ENCODE results near the gene TDRD3.

The TDRD3 gene

DNA sequence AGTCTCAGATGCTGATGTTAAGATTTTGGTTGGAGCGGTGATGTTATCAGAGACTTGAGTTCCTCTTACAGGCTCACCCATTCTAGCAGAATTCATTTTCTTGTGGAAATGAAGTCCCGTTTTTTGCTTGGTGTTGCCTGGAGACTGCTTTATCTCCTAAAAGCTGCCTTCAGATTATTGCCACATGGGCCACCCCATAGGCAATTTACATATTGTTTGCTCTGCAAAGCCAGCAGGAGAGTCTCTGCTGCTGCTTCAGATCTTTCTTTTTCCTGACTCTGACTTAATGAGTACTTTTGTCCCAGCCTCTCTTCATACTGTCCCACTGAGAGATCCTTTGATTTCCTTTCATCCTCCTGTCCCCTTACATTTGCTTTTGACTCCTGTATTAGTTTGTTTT is 114.6 kb downstream of the TDRD3 start:
- Histone ChIP-seq H3K36me3 (no peaks in the 10 kb centered on the region), H3K9me3 (no peaks in the 10 kb centered on the region)

DNA sequence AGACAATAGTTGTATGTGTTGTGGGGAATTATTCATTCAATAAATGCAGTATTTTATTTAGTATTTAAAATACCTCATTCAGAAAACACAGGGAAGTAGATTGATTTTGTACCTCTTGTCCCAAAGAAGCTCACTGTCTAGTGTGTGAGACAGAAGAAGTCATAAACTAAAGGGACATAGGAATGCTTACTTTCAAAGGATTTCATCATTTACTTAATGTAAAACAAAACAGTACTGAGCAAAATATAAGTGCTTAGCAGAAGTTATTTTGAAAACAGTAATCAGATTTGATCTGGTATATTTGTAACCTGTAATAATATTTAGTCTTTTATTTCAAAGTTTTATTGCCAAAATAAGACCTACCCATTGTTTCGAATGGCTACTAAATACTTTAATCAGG is 117.9 kb downstream of the TDRD3 start:
- TF ChIP-seq CTCF (IDR thresholded peaks at IDR 0.05) = no peak
- H3K4me1 ChIP-seq (ENCODE audit: control insufficient read depth in 1 of 2, insufficient read depth in 1 of 2, low read depth in 1 of 2, low read length in 1 of 2) = no peaks in the 10 kb centered on the region
- H3K9me3 ChIP-seq = no peaks in the 10 kb centered on the region
- no peaks in the 10 kb centered on the region for H3K27me3 ChIP-seq
- no peak overlapping the region for H3K4me3 ChIP-seq (ENCODE audit: low read depth in 1 of 2, low read length in 1 of 2)
- no peak overlapping the region for H3K27ac ChIP-seq
- no peaks in the 10 kb centered on the region for H3K36me3 ChIP-seq

More for the DNA sequence above, 114.6 kb downstream of the TDRD3 start:
- no peak overlapping the region for H3K4me3 ChIP-seq (ENCODE audit: low read depth in 1 of 2, low read length in 1 of 2)
- no peaks in the 10 kb centered on the region for H3K27me3 ChIP-seq
- no peak overlapping the region for H3K27ac ChIP-seq
- no peaks in the 10 kb centered on the region for H3K4me1 ChIP-seq (ENCODE audit: control insufficient read depth in 1 of 2, insufficient read depth in 1 of 2, low read depth in 1 of 2, low read length in 1 of 2)
- no peak for TF ChIP-seq CTCF (IDR thresholded peaks at IDR 0.05)

DNA sequence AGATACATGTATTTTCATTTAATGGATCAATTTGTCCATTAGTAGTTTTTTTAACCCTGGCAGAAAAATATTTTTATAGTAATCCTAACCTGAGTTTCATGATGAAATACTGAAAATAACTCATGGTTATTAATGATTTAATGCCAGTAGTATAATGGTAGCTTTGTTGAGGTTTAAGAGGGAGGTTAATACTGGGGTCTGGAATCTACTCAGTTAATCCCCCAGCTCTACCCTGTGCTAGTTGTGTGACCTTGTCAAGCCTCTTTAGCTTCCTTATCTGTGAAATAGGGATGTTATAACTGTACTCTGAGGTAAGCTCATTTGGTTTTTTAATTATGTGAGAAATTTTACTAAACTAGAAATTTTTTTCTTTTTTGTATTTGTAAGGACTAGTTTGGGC is 122.5 kb downstream of the TDRD3 start:
- Histone ChIP-seq H3K27me3 (no peaks in the 10 kb centered on the region), H3K9me3 (no peaks in the 10 kb centered on the region), H3K4me1 (ENCODE audit: control insufficient read depth in 1 of 2, insufficient read depth in 1 of 2, low read depth in 1 of 2, low read length in 1 of 2) (no peaks in the 10 kb centered on the region), H3K4me3 (ENCODE audit: low read depth in 1 of 2, low read length in 1 of 2) (no peak overlapping the region), H3K36me3 (no peaks in the 10 kb centered on the region), H3K27ac (no peak overlapping the region)
- TF ChIP-seq CTCF (IDR thresholded peaks at IDR 0.05) = no peak

GRCh38 chr13:60520902-60521569 is 124.0 kb downstream of the TDRD3 start:
- TF ChIP-seq CTCF (IDR thresholded peaks at IDR 0.05) = no peak
- Histone ChIP-seq H3K4me1 (ENCODE audit: control insufficient read depth in 1 of 2, insufficient read depth in 1 of 2, low read depth in 1 of 2, low read length in 1 of 2) (no peaks in the 10 kb centered on the region), H3K27me3 (no peaks in the 10 kb centered on the region), H3K36me3 (no peaks in the 10 kb centered on the region), H3K9me3 (no peaks in the 10 kb centered on the region), H3K27ac (no peak overlapping the region), H3K4me3 (ENCODE audit: low read depth in 1 of 2, low read length in 1 of 2) (no peak overlapping the region)

DNA sequence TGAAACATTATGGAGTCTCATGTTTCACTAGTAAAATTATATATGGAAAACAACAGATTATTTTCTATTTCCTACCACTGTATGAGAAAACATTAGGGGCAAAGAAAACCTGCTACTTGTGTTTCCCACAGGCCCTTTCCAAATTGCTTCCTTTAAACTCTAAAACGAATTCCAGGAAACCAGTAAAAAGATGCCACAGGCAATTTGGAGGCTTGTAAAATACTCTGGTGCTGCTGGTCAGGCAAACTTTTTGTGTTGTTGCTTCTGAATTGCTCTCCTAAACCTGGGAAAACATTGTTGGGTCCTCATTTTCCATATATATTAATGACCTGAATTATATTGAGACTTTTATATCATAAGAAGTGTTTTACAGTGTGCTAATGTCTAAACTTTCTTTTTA is 141.5 kb downstream of the TDRD3 start:
- no peak for TF ChIP-seq CTCF (IDR thresholded peaks at IDR 0.05)
- Histone ChIP-seq H3K27ac (no peak overlapping the region), H3K4me1 (ENCODE audit: control insufficient read depth in 1 of 2, insufficient read depth in 1 of 2, low read depth in 1 of 2, low read length in 1 of 2) (no peaks in the 10 kb centered on the region), H3K27me3 (no peaks in the 10 kb centered on the region), H3K9me3 (no peaks in the 10 kb centered on the region), H3K36me3 (no peaks in the 10 kb centered on the region), H3K4me3 (ENCODE audit: low read depth in 1 of 2, low read length in 1 of 2) (no peak overlapping the region)

Measured in neutrophil (primary cell).